Heart left ventricle (tissue), 16 donors: ENCODE measurements around the gene DLEU7. TPM values are rescaled to one million over a fixed set of nuclear protein-coding genes. Genes with fewer than 3 reads are reported as not detected.

Experiments
- ATAC-seq, 4 donors: fragments of 200-7000 bp; cut with Tn5 transposase; one replicate each; pipeline ENCODE4 v1.9.1; 2020 to 2022; ENCODE audit warnings: moderate library complexity in 4 of 4, mild to moderate bottlenecking in 3 of 4, moderate number of reproducible peaks in 1 of 4
- DNase-seq, 5 donors: peaks; one replicate each; pipeline ENCODE4 v3.0.0-alpha.2; 2020
- H3K27ac ChIP-seq, 12 donors: fragments of 200-600 bp; sonication (generic) in 4 of 12; one replicate each; pipeline versions ENCODE4 v1.5.0 to v1.8.0; 2016 to 2022; ENCODE audit warnings: mild to moderate bottlenecking in 2 of 12
- H3K27me3 ChIP-seq, 9 donors: fragments of 200-600 bp; sonication (generic) in 2 of 9; one replicate each; pipeline versions ENCODE4 v1.5.1 to v1.8.0; 2016 to 2022; ENCODE audit warnings: mild to moderate bottlenecking in 3 of 9
- H3K36me3 ChIP-seq, 9 donors: fragments of 200-600 bp; sonication (generic) in 2 of 9; one replicate each; pipeline versions ENCODE4 v1.5.0 to v1.8.0; 2018 to 2022; ENCODE audit warnings: mild to moderate bottlenecking in 2 of 9
- H3K4me1 ChIP-seq, 12 donors: fragments of 200-600 bp; sonication (generic) in 4 of 12; one replicate each; pipeline versions ENCODE4 v1.5.0 to v1.8.0; 2016 to 2022; ENCODE audit warnings: mild to moderate bottlenecking in 3 of 12
- H3K4me3 ChIP-seq, 12 donors: fragments of 200-600 bp; sonication (generic) in 4 of 12; one replicate each; pipeline versions ENCODE4 v1.5.0 to v1.8.0; 2017 to 2022; ENCODE audit warnings: mild to moderate bottlenecking in 9 of 12, moderate library complexity in 4 of 12
- H3K9me3 ChIP-seq, 12 donors: fragments of 200-600 bp; sonication (generic) in 4 of 12; one replicate each; pipeline versions ENCODE4 v1.5.0 to v1.8.0; 2016 to 2022; ENCODE audit warnings: mild to moderate bottlenecking in 1 of 12
- POLR2A ChIP-seq, 2 donors: fragments of 450-650 bp; IDR thresholded peaks; one replicate each; pipeline ENCODE4 v1.6.1; 2017; ENCODE audit warnings: antibody characterized with exemption in 2 of 2, mild to moderate bottlenecking in 2 of 2, moderate library complexity in 2 of 2
- WGBS, 4 donors: extraction: QIAGEN DNeasy Blood & Tissue Kit in 2 of 4; methylation state at CpG; one replicate each; pipeline versions ENCODE4 v1.1.5 to v1.1.7; 2013 to 2018; 5-methylcytosine and 5-hydroxymethylcytosine counted together
- intact Hi-C, 10 donors: fragments of 100-400 bp; cut with DNase I; formaldehyde crosslinking; loops; one replicate each; pipeline versions ENCODE4 v1.11.1 to v1.14.2; 2022
- polyA plus RNA-seq, 2 donors: library from polyadenylated mRNA; stranded (reverse); fragments of 200-250 nt; gene quantifications; one replicate each; pipeline ENCODE4 v1.2.3, GENCODE V29; 2013
- total RNA-seq, 9 donors: library from RNA; depleted of rRNA in 2 of 9; stranded (reverse); fragments of >200 nt in 2 of 9; fragmentation: NEBNext Ultra II Directional in 3 of 9; extraction: Animal tissue kit (Norgen Biotek cat#: 25700) in 3 of 9; gene quantifications; one replicate each; pipeline versions ENCODE4 v1.1.0 to v1.2.4, GENCODE V29; 2016 to 2023
- TF ChIP-seq, protein P1 (sequence below), 12 donors: fragments of 200-600 bp; sonication (generic) in 4 of 12; IDR thresholded peaks; one replicate each; pipeline versions ENCODE4 v1.5.0 to v1.8.0; 2018 to 2022; ENCODE audit warnings: antibody characterized with exemption in 12 of 12, mild to moderate bottlenecking in 5 of 12
- donor health status: ischemic (EF 13 %, LVEDD 7.1; RV severe dilation, severe dysfunction).
- donor health status: healthy with polysubstance abuse.
- donor health status: DM: no; HTN: yes; CAD: no.
- donor health status: DM: no; HTN: no; CAD: no.
- donor health status: ischemic (EF 25% LVEDD 6.9; RV normal size, moderate dysfunction).
- donor health status: ischemic (EF 25% LVEDD 5.7; RV mildly dilated, moderate dysfunction).
- donor health status: healthy.
- donor health status: DM: yes; HTN: yes; CAD: no.
- donor health status: ischemic (EF 35%, LVEDD 5.7; RV mildly dilated, moderate dysfunction).
- donor health status: nonischemic (EF 11% LVEDD 7.7; RV severe dilation, severe dysfunction).
- donor health status: DM: yes; HTN: yes; CAD: no.
- donor health status: PGD.
- donor health status: ischemic (EF 29% LVEDD 5.4; RV normal size, mild dysfunction).
- donor health status: nonischemic (EF 23%, LVEDD 6.1; RV moderate dilation, normal function).

Gene DLEU7
- total and polyA plus RNA-seq, 11 donors = 0.06 to 0.93 (median 0.24) TPM; not detected in 7

DNA sequence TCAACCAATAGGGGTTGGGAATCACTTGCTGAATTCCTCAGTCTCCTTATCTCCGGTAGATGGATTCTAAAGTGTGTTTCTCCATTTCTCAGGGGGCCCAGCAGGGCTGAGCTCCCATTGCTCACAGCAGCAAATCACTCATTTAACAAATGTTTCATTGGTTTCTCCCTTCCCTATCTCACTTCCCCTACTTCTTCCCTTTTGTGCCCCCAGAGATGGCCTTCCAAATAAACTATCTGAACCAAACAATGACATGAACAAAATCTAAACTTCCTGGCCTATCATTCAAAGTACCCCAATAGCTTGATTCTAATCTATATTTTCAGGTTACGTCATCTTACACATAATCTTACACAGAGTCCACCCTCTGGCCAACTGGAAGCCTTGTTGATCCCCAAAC, 60.4 kb downstream of the DLEU7 start:
- Histone ChIP-seq H3K27me3 (peaks cover 0 to 2% (median 0%) of the 10 kb centered on the region in 9 donors), H3K36me3 (no peaks in the 10 kb centered on the region), H3K9me3 (no peaks in the 10 kb centered on the region), H3K27ac (no peak overlapping the region), H3K4me1 (peaks cover 0 to 5% (median 0%) of the 10 kb centered on the region in 12 donors), H3K4me3 (no peak overlapping the region)
- WGBS, 4 donors = 80 to 94% (median 89%) methylated on average over 2 of the region's 2 CpGs
- intact Hi-C loops = loop anchor here in 1 of 10 donors (10.0 kb wide), 1 partner anchor 228 kb away; no protein-coding TSS in a partner anchor
- TF ChIP-seq, protein P1, sequence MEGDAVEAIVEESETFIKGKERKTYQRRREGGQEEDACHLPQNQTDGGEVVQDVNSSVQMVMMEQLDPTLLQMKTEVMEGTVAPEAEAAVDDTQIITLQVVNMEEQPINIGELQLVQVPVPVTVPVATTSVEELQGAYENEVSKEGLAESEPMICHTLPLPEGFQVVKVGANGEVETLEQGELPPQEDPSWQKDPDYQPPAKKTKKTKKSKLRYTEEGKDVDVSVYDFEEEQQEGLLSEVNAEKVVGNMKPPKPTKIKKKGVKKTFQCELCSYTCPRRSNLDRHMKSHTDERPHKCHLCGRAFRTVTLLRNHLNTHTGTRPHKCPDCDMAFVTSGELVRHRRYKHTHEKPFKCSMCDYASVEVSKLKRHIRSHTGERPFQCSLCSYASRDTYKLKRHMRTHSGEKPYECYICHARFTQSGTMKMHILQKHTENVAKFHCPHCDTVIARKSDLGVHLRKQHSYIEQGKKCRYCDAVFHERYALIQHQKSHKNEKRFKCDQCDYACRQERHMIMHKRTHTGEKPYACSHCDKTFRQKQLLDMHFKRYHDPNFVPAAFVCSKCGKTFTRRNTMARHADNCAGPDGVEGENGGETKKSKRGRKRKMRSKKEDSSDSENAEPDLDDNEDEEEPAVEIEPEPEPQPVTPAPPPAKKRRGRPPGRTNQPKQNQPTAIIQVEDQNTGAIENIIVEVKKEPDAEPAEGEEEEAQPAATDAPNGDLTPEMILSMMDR (IDR thresholded peaks at IDR 0.05) = no peak
- no peak for TF ChIP-seq POLR2A (IDR thresholded peaks at IDR 0.05)
- DNase-seq = no peak
- no peak for ATAC-seq

DNA sequence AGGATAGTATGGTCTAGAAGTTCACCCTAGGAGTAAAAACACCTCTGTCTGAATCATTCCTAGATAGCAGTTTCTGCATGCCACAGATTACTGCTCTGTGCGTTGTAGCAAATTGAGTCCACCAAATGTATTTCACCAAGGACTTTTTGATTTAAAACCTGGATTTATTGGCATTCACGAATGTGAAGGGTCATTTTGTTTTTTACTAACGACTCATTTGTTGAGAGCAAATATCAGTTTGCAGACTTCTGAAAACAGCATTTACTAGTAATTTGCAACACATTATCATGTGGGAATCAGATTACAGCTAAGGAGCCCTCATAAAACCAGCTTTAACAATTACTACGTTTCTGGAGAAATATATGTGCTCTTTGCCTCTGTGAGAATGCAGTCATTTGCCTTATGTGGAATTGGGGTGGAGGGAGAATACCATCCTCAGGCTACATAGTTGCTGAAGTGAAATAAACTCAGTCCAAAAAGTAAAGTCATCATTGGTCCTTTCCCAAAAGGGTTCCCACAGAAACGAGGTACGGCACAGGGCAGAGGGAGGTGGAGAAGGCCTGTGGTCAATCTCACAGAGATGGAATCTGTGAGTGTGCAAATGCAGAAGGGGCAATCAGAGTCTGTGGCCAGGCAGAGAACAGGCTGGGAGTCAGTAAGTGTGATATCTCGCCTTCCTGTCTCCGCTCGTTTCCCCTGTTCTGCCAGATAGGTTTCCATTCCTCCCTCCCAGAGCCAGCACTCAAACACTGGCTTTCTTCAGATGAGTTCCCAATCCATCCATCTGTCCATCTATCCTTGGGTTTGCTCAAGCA, 63.1 kb downstream of the DLEU7 start:
- TF ChIP-seq, protein P1 (IDR thresholded peaks at IDR 0.05) = no peak
- Histone ChIP-seq H3K27me3 (peaks cover 0 to 2% (median 0%) of the 10 kb centered on the region in 9 donors), H3K4me3 (no peak overlapping the region), H3K9me3 (peaks cover 0 to 12% (median 0%) of the 10 kb centered on the region in 12 donors), H3K4me1 (peaks cover 0 to 1% (median 0%) of the 10 kb centered on the region in 12 donors), H3K36me3 (no peaks in the 10 kb centered on the region), H3K27ac (no peak overlapping the region)
- ATAC-seq (no peak), DNase-seq (no peak)
- 74 to 82% (median 81%) methylated on average over 9 of the region's 9 CpGs for WGBS, 4 donors
- intact Hi-C loops = loop anchor here in 1 of 10 donors (10.0 kb wide), 1 partner anchor 226 kb away; no protein-coding TSS in a partner anchor

DNA sequence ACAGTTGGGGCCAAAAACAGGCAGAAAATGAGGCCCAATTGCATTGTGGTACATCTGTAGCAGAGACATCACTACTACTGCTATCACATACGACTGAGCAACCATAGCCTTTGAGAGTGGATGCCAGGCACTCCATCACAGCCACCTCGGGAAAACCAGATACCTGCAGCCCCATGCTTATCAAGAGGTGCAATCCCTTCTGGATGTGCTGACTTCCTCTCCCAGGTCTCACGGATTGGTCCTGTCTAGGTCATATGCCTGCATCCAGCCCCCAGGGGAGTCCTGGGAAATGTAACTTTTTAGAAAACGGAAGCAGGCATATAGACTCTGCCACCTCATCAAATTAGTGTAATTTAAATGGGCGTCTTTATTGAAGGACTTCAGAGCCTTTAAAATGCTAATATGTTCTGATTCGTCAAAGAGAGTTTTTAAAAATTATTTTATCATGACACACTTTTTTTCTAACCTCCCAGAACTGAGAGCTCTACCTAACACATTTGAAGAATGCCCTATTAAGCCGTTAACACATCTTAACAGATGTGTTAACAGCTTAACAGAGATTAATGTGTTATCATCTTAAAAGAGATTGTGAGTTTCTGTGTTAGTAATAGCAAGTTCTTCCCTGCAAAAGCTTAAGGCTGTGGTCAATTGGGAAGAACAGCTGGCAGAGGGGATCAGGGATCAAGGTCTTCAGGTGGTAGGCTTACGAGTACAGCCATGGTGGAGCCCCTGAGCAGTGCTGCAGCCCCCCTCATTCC, 63.9 kb downstream of the DLEU7 start:
- 66 to 90% (median 76%) methylated on average over 8 of the region's 8 CpGs for WGBS, 4 donors

More for the DNA sequence above, 63.9 kb downstream of the DLEU7 start:
- Histone ChIP-seq H3K4me1 (no peaks in the 10 kb centered on the region), H3K4me3 (no peak overlapping the region), H3K27ac (no peak overlapping the region), H3K27me3 (peaks cover 0 to 2% (median 0%) of the 10 kb centered on the region in 9 donors), H3K36me3 (no peaks in the 10 kb centered on the region), H3K9me3 (peaks cover 0 to 17% (median 2%) of the 10 kb centered on the region in 12 donors)
- no peak for ATAC-seq
- no peak for TF ChIP-seq POLR2A (IDR thresholded peaks at IDR 0.05)
- TF ChIP-seq, protein P1 (IDR thresholded peaks at IDR 0.05) = no peak
- DNase-seq = no peak
- intact Hi-C loops = loop anchor here in 1 of 10 donors (10.0 kb wide), 1 partner anchor 225 kb away; no protein-coding TSS in a partner anchor

Other genes starting within 250 kb of the DLEU7 start
- 10 to 100 TPM; 22.7 to 53.1 (median 43.4) TPM for gene RNASEH2B, start 66.1 kb upstream of the DLEU7 start, total RNA-seq
- 10 to 100 TPM; 28.5 to 61.9 TPM for gene RNASEH2B, start 66.1 kb upstream of the DLEU7 start, polyA plus RNA-seq